ENCODE data around the gene GOLGB1. TPM values are rescaled to one million over a fixed set of nuclear protein-coding genes. Genes with fewer than 3 reads are reported as not detected.

GOLGB1 gene
- total RNA-seq, 4 donors from 2014 or later = 71.7 to 101 (median 94.9) TPM

- Histone ChIP-seq H3K27me3 (no peaks in the 10 kb centered on the region), H3K36me3 (no peaks in the 10 kb centered on the region), H3K9me3 (no peaks in the 10 kb centered on the region), H3K4me3 (no peak overlapping the region), H3K27ac (no peak overlapping the region), H3K4me1 (peaks cover 0 to 7% (median 0%) of the 10 kb centered on the region in 4 donors)
- intact Hi-C loops (cut with DNase I; ENCODE audit: low total_unique reads) (no loop called here), in situ Hi-C loops (cut with MboI; ENCODE audit: low pct_ligation_motif_present in 1 of 4, low pct_unique_long_range_greater_than_20kb in 1 of 4, low sequenced_read_pairs in 3 of 4) (no loop called here)
- DNase-seq = no peak
- no peak for TF ChIP-seq EP300 (IDR thresholded peaks at IDR 0.05; ENCODE audit: low read depth)
- no peak for TF ChIP-seq POLR2A (IDR thresholded peaks at IDR 0.05)
- TF ChIP-seq CTCF (IDR thresholded peaks at IDR 0.05) = no peak
- no peak for TF ChIP-seq POLR2AphosphoS5 (IDR thresholded peaks at IDR 0.05)
Measured at GRCh38 chr3:121649645-121650044, 99.9 kb downstream of the GOLGB1 start.

- Histone ChIP-seq H3K36me3 (peaks cover 0 to 5% (median 0%) of the 10 kb centered on the region in 4 donors), H3K9me3 (no peaks in the 10 kb centered on the region), H3K27ac (no peak overlapping the region), H3K4me3 (no peak overlapping the region), H3K27me3 (no peaks in the 10 kb centered on the region), H3K4me1 (peaks cover 0 to 7% (median 0%) of the 10 kb centered on the region in 4 donors)
- in situ Hi-C loops (cut with MboI; ENCODE audit: low pct_ligation_motif_present in 1 of 4, low pct_unique_long_range_greater_than_20kb in 1 of 4, low sequenced_read_pairs in 3 of 4) (no loop called here), intact Hi-C loops (cut with DNase I; ENCODE audit: low total_unique reads) (no loop called here)
- WGBS, 2 donors (ENCODE audit: low coverage in 1 of 2) = 74 to 80% methylated on average over 5 to 6 of the region's 6 CpGs
- DNase-seq = no peak
- TF ChIP-seq POLR2AphosphoS5 (IDR thresholded peaks at IDR 0.05) = no peak
- TF ChIP-seq CTCF (IDR thresholded peaks at IDR 0.05) = no peak
- no peak for TF ChIP-seq POLR2A (IDR thresholded peaks at IDR 0.05)
- no peak for TF ChIP-seq EP300 (IDR thresholded peaks at IDR 0.05; ENCODE audit: low read depth)
Measured at GRCh38 chr3:121648219-121648958, 101.2 kb downstream of the GOLGB1 start.

- Histone ChIP-seq H3K27me3 (no peaks in the 10 kb centered on the region), H3K36me3 (peaks cover 0 to 5% (median 0%) of the 10 kb centered on the region in 4 donors), H3K4me1 (peaks cover 0 to 7% (median 0%) of the 10 kb centered on the region in 4 donors), H3K4me3 (no peak overlapping the region), H3K9me3 (no peaks in the 10 kb centered on the region), H3K27ac (no peak overlapping the region)
- DNase-seq = no peak
- in situ Hi-C loops (cut with MboI; ENCODE audit: low pct_ligation_motif_present in 1 of 4, low pct_unique_long_range_greater_than_20kb in 1 of 4, low sequenced_read_pairs in 3 of 4) (no loop called here), intact Hi-C loops (cut with DNase I; ENCODE audit: low total_unique reads) (no loop called here)
- TF ChIP-seq POLR2A (IDR thresholded peaks at IDR 0.05) (no peak), POLR2AphosphoS5 (IDR thresholded peaks at IDR 0.05) (no peak), CTCF (IDR thresholded peaks at IDR 0.05) (no peak), EP300 (IDR thresholded peaks at IDR 0.05; ENCODE audit: low read depth) (no peak)
- 95% methylated on average over 5 of the region's 5 CpGs for WGBS, 2 donors (ENCODE audit: low coverage in 1 of 2)
Measured at GRCh38 chr3:121645054-121645453, 104.5 kb downstream of the GOLGB1 start.

GRCh38 chr3:121642601-121643314 is 106.8 kb downstream of the GOLGB1 start:
- Histone ChIP-seq H3K36me3 (peaks cover 0 to 5% (median 0%) of the 10 kb centered on the region in 4 donors), H3K4me3 (no peak overlapping the region), H3K9me3 (no peaks in the 10 kb centered on the region), H3K27ac (no peak overlapping the region), H3K27me3 (no peaks in the 10 kb centered on the region), H3K4me1 (no peaks in the 10 kb centered on the region)
- WGBS, 2 donors (ENCODE audit: low coverage in 1 of 2) = 69 to 86% methylated on average over 6 to 9 of the region's 9 CpGs
- intact Hi-C loops (cut with DNase I; ENCODE audit: low total_unique reads) = loop anchor here (5.0 kb wide), 1 partner anchor 395 kb away; no protein-coding TSS in a partner anchor
- no peak for DNase-seq
- no peak for TF ChIP-seq POLR2A (IDR thresholded peaks at IDR 0.05)
- TF ChIP-seq EP300 (IDR thresholded peaks at IDR 0.05; ENCODE audit: low read depth) = no peak
- no peak for TF ChIP-seq CTCF (IDR thresholded peaks at IDR 0.05)
- no peak for TF ChIP-seq POLR2AphosphoS5 (IDR thresholded peaks at IDR 0.05)
- in situ Hi-C loops (cut with MboI; ENCODE audit: low pct_ligation_motif_present in 1 of 4, low pct_unique_long_range_greater_than_20kb in 1 of 4, low sequenced_read_pairs in 3 of 4) = no loop called here

Measured in transverse colon (tissue), 4 donors.